Measurements from ENCODE around the gene VPREB1. TPM values are rescaled to one million over a fixed set of nuclear protein-coding genes. Genes with fewer than 3 reads are reported as not detected.

The VPREB1 gene, protein sequence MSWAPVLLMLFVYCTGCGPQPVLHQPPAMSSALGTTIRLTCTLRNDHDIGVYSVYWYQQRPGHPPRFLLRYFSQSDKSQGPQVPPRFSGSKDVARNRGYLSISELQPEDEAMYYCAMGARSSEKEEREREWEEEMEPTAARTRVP
- total RNA-seq (2021) (not detected in 2 replicates), Bru-seq, nascent RNA (not detected), BruChase-seq, experiment 1, labeled RNA remaining after a 2-hour chase (not detected), BruChase-seq, experiment 2, labeled RNA remaining after a 6-hour chase (not detected)
- long read RNA-seq = 0 reads

DNA sequence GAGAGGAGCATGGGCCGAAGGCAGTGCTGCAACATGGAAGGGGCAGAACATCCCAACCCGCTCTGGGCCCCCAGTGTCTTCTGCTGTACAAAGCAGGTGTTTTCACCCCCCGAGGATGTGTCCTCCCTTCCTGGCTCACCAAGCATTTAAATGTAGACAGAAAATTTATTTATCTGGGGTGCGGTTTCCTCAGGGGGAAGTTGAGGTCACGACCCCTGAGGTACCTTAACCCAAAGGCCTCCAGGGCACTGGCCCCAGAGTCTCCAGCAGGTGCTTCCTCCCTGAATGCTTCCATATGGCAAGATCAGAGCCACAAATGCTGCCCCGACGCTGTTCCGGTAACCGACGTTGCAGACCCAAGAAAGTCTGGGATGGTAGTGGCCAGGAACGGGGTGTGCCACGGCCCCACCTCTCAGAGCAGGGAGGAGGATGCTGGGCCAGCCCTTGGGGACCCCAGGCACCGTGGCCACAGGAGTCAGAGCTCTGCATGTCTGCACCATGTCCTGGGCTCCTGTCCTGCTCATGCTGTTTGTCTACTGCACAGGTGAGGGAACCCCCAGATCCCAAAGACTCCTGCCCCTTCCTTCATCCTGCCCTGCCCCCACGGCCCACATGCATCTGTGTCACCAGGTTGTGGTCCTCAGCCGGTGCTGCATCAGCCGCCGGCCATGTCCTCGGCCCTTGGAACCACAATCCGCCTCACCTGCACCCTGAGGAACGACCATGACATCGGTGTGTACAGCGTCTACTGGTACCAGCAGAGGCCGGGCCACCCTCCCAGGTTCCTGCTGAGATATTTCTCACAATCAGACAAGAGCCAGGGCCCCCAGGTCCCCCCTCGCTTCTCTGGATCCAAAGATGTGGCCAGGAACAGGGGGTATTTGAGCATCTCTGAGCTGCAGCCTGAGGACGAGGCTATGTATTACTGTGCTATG is at the start of gene VPREB1:
TSS of gene VPREB1 (plus strand) at position 471 of the 935 bp plus-strand sequence. CDS start at position 499, 28 bp downstream.
- intact Hi-C loops (cut with micrococcal nuclease; ENCODE audit: unreplicated experiment) = no loop called here
- Histone ChIP-seq H3K4me3 (ENCODE audit: low read depth, low read length, poor library complexity, severe bottlenecking) (no peak within 1 kb of the TSS), H3K27ac (ENCODE audit: low read depth, low read length, poor library complexity, severe bottlenecking) (no peak within 1 kb of the TSS), H3K27me3 (replicated peaks; ENCODE audit: insufficient read depth, low read depth, low read length, poor library complexity) (peaks cover 25% of the 10 kb centered on the region), H3K9me3 (ENCODE audit: low read depth, low read length, poor library complexity, severe bottlenecking) (no peaks in the 10 kb centered on the region), H3K4me1 (ENCODE audit: insufficient read depth, low read length, poor library complexity, severe bottlenecking) (no peaks in the 10 kb centered on the region), H3K36me3 (ENCODE audit: insufficient read depth, low read length, poor library complexity, severe bottlenecking) (no peaks in the 10 kb centered on the region)
- BruUV-seq (replicated peaks) = no TSS peak
- POLR2A ChIA-PET (ENCODE audit: low non-redundant PET) = no interaction called here
- CTCF ChIA-PET = no interaction called here
- DNase-seq (ENCODE audit: low spot score) = no peak
- TF ChIP-seq, protein P1, sequence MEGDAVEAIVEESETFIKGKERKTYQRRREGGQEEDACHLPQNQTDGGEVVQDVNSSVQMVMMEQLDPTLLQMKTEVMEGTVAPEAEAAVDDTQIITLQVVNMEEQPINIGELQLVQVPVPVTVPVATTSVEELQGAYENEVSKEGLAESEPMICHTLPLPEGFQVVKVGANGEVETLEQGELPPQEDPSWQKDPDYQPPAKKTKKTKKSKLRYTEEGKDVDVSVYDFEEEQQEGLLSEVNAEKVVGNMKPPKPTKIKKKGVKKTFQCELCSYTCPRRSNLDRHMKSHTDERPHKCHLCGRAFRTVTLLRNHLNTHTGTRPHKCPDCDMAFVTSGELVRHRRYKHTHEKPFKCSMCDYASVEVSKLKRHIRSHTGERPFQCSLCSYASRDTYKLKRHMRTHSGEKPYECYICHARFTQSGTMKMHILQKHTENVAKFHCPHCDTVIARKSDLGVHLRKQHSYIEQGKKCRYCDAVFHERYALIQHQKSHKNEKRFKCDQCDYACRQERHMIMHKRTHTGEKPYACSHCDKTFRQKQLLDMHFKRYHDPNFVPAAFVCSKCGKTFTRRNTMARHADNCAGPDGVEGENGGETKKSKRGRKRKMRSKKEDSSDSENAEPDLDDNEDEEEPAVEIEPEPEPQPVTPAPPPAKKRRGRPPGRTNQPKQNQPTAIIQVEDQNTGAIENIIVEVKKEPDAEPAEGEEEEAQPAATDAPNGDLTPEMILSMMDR (conservative IDR thresholded peaks at IDR 0.05; ENCODE audit: low read depth, low read length) = no peak
- no peak for TF ChIP-seq EZH2 (IDR thresholded peaks at IDR 0.05; ENCODE audit: borderline replicate concordance, low read depth, low read length, poor library complexity, severe bottlenecking)

DNA sequence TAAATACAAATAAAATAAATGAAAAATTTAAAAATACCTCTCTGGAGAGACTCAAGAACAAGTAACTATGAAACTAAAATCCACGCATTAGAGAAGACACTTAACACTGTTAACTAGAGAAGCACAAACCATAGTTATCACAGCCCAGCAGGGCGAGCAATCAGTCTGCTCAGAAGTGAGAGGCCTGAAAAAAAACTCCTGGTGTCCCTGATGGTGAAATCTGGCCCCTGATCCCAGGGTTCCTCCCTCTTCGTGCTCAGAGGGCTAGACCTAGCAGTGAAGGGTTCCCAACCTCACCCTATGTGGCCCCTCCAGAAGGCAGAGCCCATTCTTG is 49.7 kb upstream of the VPREB1 start:
- no TSS peak for BruUV-seq (replicated peaks)
- ChIA-PET CTCF (no interaction called here), POLR2A (ENCODE audit: low non-redundant PET) (no interaction called here)
- intact Hi-C loops (cut with micrococcal nuclease; ENCODE audit: unreplicated experiment) = no loop called here
- Histone ChIP-seq H3K9me3 (ENCODE audit: low read depth, low read length, poor library complexity, severe bottlenecking) (no peaks in the 10 kb centered on the region), H3K36me3 (ENCODE audit: insufficient read depth, low read length, poor library complexity, severe bottlenecking) (no peaks in the 10 kb centered on the region), H3K4me1 (ENCODE audit: insufficient read depth, low read length, poor library complexity, severe bottlenecking) (no peaks in the 10 kb centered on the region), H3K27ac (ENCODE audit: low read depth, low read length, poor library complexity, severe bottlenecking) (no peak overlapping the region), H3K4me3 (ENCODE audit: low read depth, low read length, poor library complexity, severe bottlenecking) (no peak overlapping the region), H3K27me3 (replicated peaks; ENCODE audit: insufficient read depth, low read depth, low read length, poor library complexity) (peaks cover 23% of the 10 kb centered on the region)
- no peak for DNase-seq (ENCODE audit: low spot score)
- TF ChIP-seq, protein P1 (conservative IDR thresholded peaks at IDR 0.05; ENCODE audit: low read depth, low read length) = no peak
- TF ChIP-seq EZH2 (IDR thresholded peaks at IDR 0.05; ENCODE audit: borderline replicate concordance, low read depth, low read length, poor library complexity, severe bottlenecking) = no peak

DNA sequence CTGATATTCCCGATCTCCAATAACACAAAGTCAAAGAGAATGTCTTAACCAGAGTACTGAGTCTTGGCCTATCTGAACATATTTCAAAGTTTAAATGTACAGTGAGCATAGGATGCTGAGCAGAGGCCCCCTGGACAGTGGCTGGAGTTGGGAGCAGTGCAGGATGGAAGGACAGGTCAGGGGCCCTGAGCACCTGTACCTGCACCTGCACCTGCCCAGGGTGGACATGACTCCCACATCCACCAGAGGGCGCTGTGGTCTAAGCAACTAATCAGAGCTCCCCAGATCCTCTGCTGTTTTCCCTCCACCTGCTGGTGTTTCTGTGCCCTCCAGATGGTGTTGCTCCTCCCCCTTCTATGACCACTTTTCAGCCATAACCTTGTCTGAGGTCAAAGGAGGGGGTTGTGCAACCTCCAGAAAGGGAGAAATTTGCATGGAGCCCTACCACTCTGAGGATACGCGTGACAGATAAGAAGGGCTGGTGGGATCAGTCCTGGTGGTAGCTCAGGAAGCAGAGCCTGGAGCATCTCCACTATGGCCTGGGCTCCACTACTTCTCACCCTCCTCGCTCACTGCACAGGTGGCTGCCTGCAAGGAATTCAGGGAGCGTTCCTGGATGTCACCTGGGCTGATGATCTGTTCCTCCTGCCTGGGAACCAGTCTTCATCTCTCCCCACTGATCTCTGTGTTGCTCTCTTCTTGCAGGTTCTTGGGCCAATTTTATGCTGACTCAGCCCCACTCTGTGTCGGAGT is 49.1 kb upstream of the VPREB1 start:
- ChIA-PET POLR2A (ENCODE audit: low non-redundant PET) (no interaction called here), CTCF (no interaction called here)
- Histone ChIP-seq H3K36me3 (ENCODE audit: insufficient read depth, low read length, poor library complexity, severe bottlenecking) (no peaks in the 10 kb centered on the region), H3K27ac (ENCODE audit: low read depth, low read length, poor library complexity, severe bottlenecking) (no peak overlapping the region), H3K4me3 (ENCODE audit: low read depth, low read length, poor library complexity, severe bottlenecking) (no peak overlapping the region), H3K27me3 (replicated peaks; ENCODE audit: insufficient read depth, low read depth, low read length, poor library complexity) (peaks cover 28% of the 10 kb centered on the region), H3K9me3 (ENCODE audit: low read depth, low read length, poor library complexity, severe bottlenecking) (no peaks in the 10 kb centered on the region), H3K4me1 (ENCODE audit: insufficient read depth, low read length, poor library complexity, severe bottlenecking) (no peaks in the 10 kb centered on the region)
- TF ChIP-seq EZH2 (IDR thresholded peaks at IDR 0.05; ENCODE audit: borderline replicate concordance, low read depth, low read length, poor library complexity, severe bottlenecking) = no peak
- TF ChIP-seq, protein P1 (conservative IDR thresholded peaks at IDR 0.05; ENCODE audit: low read depth, low read length) = peak; percentile 94
- intact Hi-C loops (cut with micrococcal nuclease; ENCODE audit: unreplicated experiment) = no loop called here
- no TSS peak for BruUV-seq (replicated peaks)
- peak; percentile 65 for DNase-seq (ENCODE audit: low spot score)
